Endothelial cell (in vitro differentiated cells): ENCODE measurements around the gene GTF2H4. TPM values are rescaled to one million over a fixed set of nuclear protein-coding genes. Genes with fewer than 3 reads are reported as not detected.

ENCODE experiments used
- DNase-seq: peaks from one replicate; pipeline ENCODE4 v3.0.0; 2021; ENCODE audit warnings: low spot score
- H3K27ac Mint-ChIP-seq: one replicate; pipeline ENCODE4 v1.8.0; 2021; ENCODE audit warnings: mixed read lengths, inconsistent platforms; ENCODE audit not compliant: unreplicated experiment
- H3K27me3 Mint-ChIP-seq: one replicate; pipeline ENCODE4 v1.8.0; 2021; ENCODE audit warnings: mild to moderate bottlenecking, moderate library complexity, mixed read lengths, inconsistent platforms; ENCODE audit not compliant: unreplicated experiment
- H3K36me3 Mint-ChIP-seq: one replicate; pipeline ENCODE4 v1.8.0; 2021; ENCODE audit warnings: mild to moderate bottlenecking, low read depth, mixed read lengths, inconsistent platforms; ENCODE audit not compliant: unreplicated experiment
- H3K4me1 Mint-ChIP-seq: one replicate; pipeline ENCODE4 v1.8.0; 2021; ENCODE audit warnings: mild to moderate bottlenecking, mixed read lengths, inconsistent platforms; ENCODE audit not compliant: unreplicated experiment
- H3K4me3 Mint-ChIP-seq: one replicate; pipeline ENCODE4 v1.8.0; 2021; ENCODE audit warnings: mild to moderate bottlenecking, mixed read lengths, inconsistent platforms; ENCODE audit not compliant: unreplicated experiment
- H3K9me3 Mint-ChIP-seq: one replicate; pipeline ENCODE4 v1.8.0; 2021; ENCODE audit warnings: mixed read lengths, inconsistent platforms; ENCODE audit not compliant: unreplicated experiment
- CTCF ChIP-seq: fragments of 200-600 bp; sonication (generic); IDR thresholded peaks from one replicate; pipeline ENCODE4 v1.5.0; 2021; ENCODE audit warnings: antibody characterized with exemption; ENCODE audit not compliant: unreplicated experiment
- total RNA-seq: library from RNA; stranded (reverse); fragmentation: NEBNext Ultra II Directional; extraction: Animal tissue kit (Norgen Biotek cat#: 25700); gene quantifications from one replicate; pipeline ENCODE4 v1.2.1, GENCODE V29; 2021; ENCODE audit not compliant: unreplicated experiment

GTF2H4 gene
- total RNA-seq, 1 donor from 2014 or later = 47.6 TPM

GRCh38 chr6:30881392-30882203, 26.4 kb upstream of the GTF2H4 start:
- peak overlapping the region; percentile 28 for H3K4me3 Mint-ChIP-seq
- peak overlapping the region; percentile 40 for H3K27ac Mint-ChIP-seq
- H3K9me3 Mint-ChIP-seq = no peaks in the 10 kb centered on the region
- peaks cover 27% of the 10 kb centered on the region for H3K4me1 Mint-ChIP-seq
- no peak for TF ChIP-seq CTCF
- DNase-seq = no peak
- H3K36me3 Mint-ChIP-seq = no peaks in the 10 kb centered on the region
- peaks cover 6% of the 10 kb centered on the region for H3K27me3 Mint-ChIP-seq

GRCh38 chr6:30882204-30882758, 25.7 kb upstream of the GTF2H4 start:
- Mint-ChIP-seq H3K4me1 (peaks cover 29% of the 10 kb centered on the region), H3K27me3 (peaks cover 6% of the 10 kb centered on the region), H3K9me3 (no peaks in the 10 kb centered on the region), H3K36me3 (no peaks in the 10 kb centered on the region), H3K27ac (no peak overlapping the region), H3K4me3 (no peak overlapping the region)
- no peak for TF ChIP-seq CTCF
- no peak for DNase-seq

GRCh38 chr6:30882759-30883684, 25.0 kb upstream of the GTF2H4 start:
- Mint-ChIP-seq H3K27me3 (peaks cover 6% of the 10 kb centered on the region), H3K4me1 (peaks cover 29% of the 10 kb centered on the region), H3K9me3 (no peaks in the 10 kb centered on the region), H3K4me3 (peak overlapping the region; percentile 61), H3K27ac (no peak overlapping the region), H3K36me3 (no peaks in the 10 kb centered on the region)
- TF ChIP-seq CTCF = no peak
- no peak for DNase-seq

GRCh38 chr6:30883685-30884520, 24.1 kb upstream of the GTF2H4 start, which contains the start of gene DDR1:
DDR1 (plus strand) TSS chr6:30884519; CDS start chr6:30888730, 4,211 bp downstream.
- H3K4me3 Mint-ChIP-seq = peak within 1 kb of the TSS; percentile 88
- H3K9me3 Mint-ChIP-seq = no peaks in the 10 kb centered on the region
- TF ChIP-seq CTCF = no peak
- H3K36me3 Mint-ChIP-seq = no peaks in the 10 kb centered on the region
- peaks cover 6% of the 10 kb centered on the region for H3K27me3 Mint-ChIP-seq
- DNase-seq = no peak
- H3K27ac Mint-ChIP-seq = peak within 1 kb of the TSS; percentile 65
- peaks cover 29% of the 10 kb centered on the region for H3K4me1 Mint-ChIP-seq
